Body of pancreas (tissue), 4 donors: Measurements from ENCODE around the gene SYT6. TPM values are rescaled to one million over a fixed set of nuclear protein-coding genes. Genes with fewer than 3 reads are reported as not detected.

Experiments used
- ATAC-seq: fragments of 150-250 bp; one replicate; pipeline ENCODE4 v1.9.1; 2016
- DNase-seq, 4 donors: peaks; one replicate each; pipeline ENCODE4 v3.0.0-alpha.2; 2019
- H3K27ac ChIP-seq, 4 donors: fragments of 200-600 bp; sonication (generic); 1 replicate in 3 of 4; 2 replicates in 1 of 4; pipeline versions ENCODE4 v1.5.1 to v1.6.1; 2016 to 2019; ENCODE audit warnings: mild to moderate bottlenecking in 1 of 4, mixed read lengths in 1 of 4, moderate library complexity in 1 of 4
- H3K27me3 ChIP-seq, 2 donors: fragments of 200-600 bp; sonication (generic); one replicate each; pipeline ENCODE4 v1.6.0; 2016; ENCODE audit warnings: mild to moderate bottlenecking in 1 of 2
- H3K36me3 ChIP-seq, 2 donors: fragments of 200-600 bp; sonication (generic); replicated peaks in 1 of 2; 2 replicates each; pipeline ENCODE4 v1.5.1; 2016; ENCODE audit warnings: low read depth in 2 of 2; ENCODE audit not compliant: insufficient read depth in 1 of 2
- H3K4me1 ChIP-seq: fragments of 200-600 bp; sonication (generic); one replicate; pipeline ENCODE4 v1.6.0; 2016
- H3K4me3 ChIP-seq, 2 donors: fragments of 200-600 bp; sonication (generic); 1 replicate in 1 of 2; 2 replicates in 1 of 2; pipeline ENCODE4 v1.5.1; 2016 to 2019
- H3K9me3 ChIP-seq, 3 donors: fragments of 200-600 bp; sonication (generic); 1 replicate in 2 of 3; 2 replicates in 1 of 3; pipeline ENCODE4 v1.5.1; 2016
- CTCF ChIP-seq, 7 experiments: fragments of 450-650 bp in 4 of 7; fragments of 200-600 bp in 3 of 7; sonication (generic) in 3 of 7; IDR thresholded peaks; one replicate each; pipeline ENCODE4 v1.5.1; 2016 to 2019; ENCODE audit warnings: antibody characterized with exemption in 7 of 7
- POLR2A ChIP-seq, 3 donors: fragments of 450-650 bp; IDR thresholded peaks; one replicate each; pipeline ENCODE4 v1.6.1; 2016; ENCODE audit warnings: antibody characterized with exemption in 3 of 3, mild to moderate bottlenecking in 2 of 3
- WGBS, 2 donors: methylation state at CpG; one replicate each; pipeline ENCODE4 v1.1.5; 2017; 5-methylcytosine and 5-hydroxymethylcytosine counted together
- intact Hi-C: fragments of 100-400 bp; cut with DNase I; formaldehyde crosslinking; loops from one replicate; pipeline ENCODE4 v1.15.1; 2023
- total RNA-seq, 2 donors: library from RNA; depleted of rRNA; stranded (reverse); fragments of >200 nt; gene quantifications; one replicate each; pipeline ENCODE4 v1.1.0, GENCODE V29; 2016

SYT6 gene
- total RNA-seq, 2 donors from 2014 or later, result 3.3 to 4.4 TPM

GRCh38 chr1:114156538-114157274 lies 3.0 kb upstream of the SYT6 start:
- ATAC-seq (no peak), DNase-seq (no peak)
- Histone ChIP-seq H3K27ac (no peak overlapping the region), H3K9me3 (no peaks in the 10 kb centered on the region), H3K36me3 (no peaks in the 10 kb centered on the region), H3K4me3 (no peak overlapping the region), H3K4me1 (peaks cover 35% of the 10 kb centered on the region), H3K27me3 (peaks cover 0 to 20% of the 10 kb centered on the region in 2 donors)
- intact Hi-C loops, result no loop called here
- 43 to 59% methylated on average over 5 of the region's 5 CpGs for WGBS, 2 donors
- TF ChIP-seq CTCF (IDR thresholded peaks at IDR 0.05), result no peak
- TF ChIP-seq POLR2A (IDR thresholded peaks at IDR 0.05), result no peak

- intact Hi-C loops, result no loop called here
- Histone ChIP-seq H3K27ac (no peak overlapping the region), H3K9me3 (no peaks in the 10 kb centered on the region), H3K4me3 (no peak overlapping the region), H3K36me3 (no peaks in the 10 kb centered on the region), H3K27me3 (peaks cover 0 to 23% of the 10 kb centered on the region in 2 donors), H3K4me1 (peaks cover 35% of the 10 kb centered on the region)
- no peak for ATAC-seq
- 32% methylated on average over 8 of the region's 8 CpGs for WGBS, 2 donors
- DNase-seq, result no peak
- TF ChIP-seq POLR2A (IDR thresholded peaks at IDR 0.05) (no peak), CTCF (IDR thresholded peaks at IDR 0.05) (no peak)
Observed at GRCh38 chr1:114155706-114156105, 2.0 kb upstream of the SYT6 start.

- no peak for TF ChIP-seq CTCF (IDR thresholded peaks at IDR 0.05)
- TF ChIP-seq POLR2A (IDR thresholded peaks at IDR 0.05), result no peak
- Histone ChIP-seq H3K4me1 (peaks cover 35% of the 10 kb centered on the region), H3K36me3 (no peaks in the 10 kb centered on the region), H3K27ac (no peak overlapping the region), H3K27me3 (peaks cover 0 to 23% of the 10 kb centered on the region in 2 donors), H3K4me3 (no peak overlapping the region), H3K9me3 (no peaks in the 10 kb centered on the region)
- WGBS, 2 donors, result 30 to 33% methylated on average over 13 to 19 of the region's 19 CpGs
- DNase-seq (peak in 1 of 4 donors; percentile 28), ATAC-seq (no peak)
- intact Hi-C loops, result no loop called here
Observed at GRCh38 chr1:114154963-114155322, 1.3 kb upstream of the SYT6 start.

- DNase-seq (peak in 3 of 4 donors; percentile 20 to 35 (median 25)), ATAC-seq (no peak)
- no peaks in the 10 kb centered on the region for H3K36me3 ChIP-seq
- WGBS, 2 donors, result 11 to 14% methylated on average over 26 to 41 of the region's 41 CpGs
- peaks cover 0 to 23% of the 10 kb centered on the region in 2 donors for H3K27me3 ChIP-seq
- intact Hi-C loops, result no loop called here
- no peak for TF ChIP-seq POLR2A (IDR thresholded peaks at IDR 0.05)
- no peak for TF ChIP-seq CTCF (IDR thresholded peaks at IDR 0.05)
- no peak overlapping the region for H3K27ac ChIP-seq
- H3K4me1 ChIP-seq, result peaks cover 35% of the 10 kb centered on the region
- H3K9me3 ChIP-seq, result no peaks in the 10 kb centered on the region
- H3K4me3 ChIP-seq, result no peak overlapping the region
Observed at GRCh38 chr1:114154146-114154962, 685 bp upstream of the SYT6 start.
